ENCODE results near the gene JPH2.

Gene JPH2

GRCh38 chr20:44123251-44123650, 63.7 kb downstream of the JPH2 start:
- TF ChIP-seq SUZ12 (IDR thresholded peaks at IDR 0.05; ENCODE audit: extremely low read depth, insufficient read depth, insufficient read length): no peak
- no peak for TF ChIP-seq ZNF274 (IDR thresholded peaks at IDR 0.05; ENCODE audit: low read depth, low read length)
- TF ChIP-seq YY1 (IDR thresholded peaks at IDR 0.05; ENCODE audit: insufficient read depth, insufficient read length): no peak
- H3K4me1 ChIP-seq (ENCODE audit: insufficient read depth, insufficient read length): no peaks in the 10 kb centered on the region
- H3K9ac ChIP-seq (ENCODE audit: insufficient read length, low read depth): no peak overlapping the region
- H3K4me3 ChIP-seq (ENCODE audit: insufficient read length, low read depth): no peak overlapping the region
- no peak for DNase-seq (ENCODE audit: low read depth, low spot score)
- peaks cover 8% of the 10 kb centered on the region for H3K36me3 ChIP-seq (ENCODE audit: insufficient read depth, insufficient read length, low read length)
- H3K9me3 ChIP-seq (ENCODE audit: insufficient read depth, low read length): no peaks in the 10 kb centered on the region
- H3K27me3 ChIP-seq (ENCODE audit: insufficient read depth, insufficient read length): no peaks in the 10 kb centered on the region

GRCh38 chr20:44120676-44121425, 66.1 kb downstream of the JPH2 start:
- no peak for DNase-seq (ENCODE audit: low read depth, low spot score)
- no peaks in the 10 kb centered on the region for H3K27me3 ChIP-seq (ENCODE audit: insufficient read depth, insufficient read length)
- peaks cover 3% of the 10 kb centered on the region for H3K4me1 ChIP-seq (ENCODE audit: insufficient read depth, insufficient read length)
- no peak overlapping the region for H3K9ac ChIP-seq (ENCODE audit: insufficient read length, low read depth)
- no peak for TF ChIP-seq YY1 (IDR thresholded peaks at IDR 0.05; ENCODE audit: insufficient read depth, insufficient read length)
- no peak for TF ChIP-seq SUZ12 (IDR thresholded peaks at IDR 0.05; ENCODE audit: extremely low read depth, insufficient read depth, insufficient read length)
- no peak for TF ChIP-seq ZNF274 (IDR thresholded peaks at IDR 0.05; ENCODE audit: low read depth, low read length)
- H3K4me3 ChIP-seq (ENCODE audit: insufficient read length, low read depth): no peak overlapping the region
- H3K36me3 ChIP-seq (ENCODE audit: insufficient read depth, insufficient read length, low read length): peaks cover 13% of the 10 kb centered on the region
- H3K9me3 ChIP-seq (ENCODE audit: insufficient read depth, low read length): no peaks in the 10 kb centered on the region

DNA sequence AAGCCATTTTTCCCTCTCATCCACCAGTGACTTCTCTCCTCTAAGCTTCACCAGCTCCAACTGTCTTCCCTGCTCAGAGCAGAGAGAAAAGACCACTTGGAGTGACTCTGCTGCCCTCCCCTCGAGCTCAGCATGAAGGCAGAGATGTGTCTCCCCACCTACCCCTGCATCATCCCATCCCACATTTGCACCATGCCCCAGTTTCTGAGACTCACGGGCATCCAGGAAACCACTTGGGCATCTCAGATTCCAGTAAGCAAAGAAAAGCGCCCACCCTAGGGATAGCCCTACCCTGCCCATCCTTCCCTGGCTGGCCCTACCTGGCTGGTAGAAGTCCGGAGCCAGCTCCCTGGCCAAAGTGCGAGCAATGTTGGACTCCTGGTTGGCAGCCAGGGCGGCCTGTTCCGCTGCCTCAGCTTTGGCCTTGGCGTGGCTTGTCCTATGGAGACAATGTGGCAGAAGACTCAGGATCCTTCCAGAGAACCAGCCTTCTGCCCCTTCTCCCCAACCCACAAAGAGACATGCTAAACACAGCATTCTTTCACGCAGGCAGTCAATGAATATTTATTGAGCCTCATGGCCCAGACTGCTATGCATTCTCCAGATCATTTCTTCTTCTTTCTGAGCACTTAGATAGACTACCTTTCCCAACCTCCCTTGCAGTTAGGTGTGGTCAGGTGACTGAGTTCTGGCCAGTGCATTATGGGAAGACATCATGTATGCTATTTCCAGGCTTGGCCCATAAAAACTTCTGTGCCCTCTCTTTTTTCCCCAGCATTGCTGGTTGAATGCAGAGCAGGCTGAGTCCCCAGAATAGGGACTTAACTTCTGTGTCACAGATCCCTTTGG, 68.6 kb downstream of the JPH2 start:
- H3K27me3 ChIP-seq (ENCODE audit: insufficient read depth, insufficient read length): no peaks in the 10 kb centered on the region
- H3K4me3 ChIP-seq (ENCODE audit: insufficient read length, low read depth): no peak overlapping the region
- no peak for DNase-seq (ENCODE audit: low read depth, low spot score)
- H3K36me3 ChIP-seq (ENCODE audit: insufficient read depth, insufficient read length, low read length): peaks cover 31% of the 10 kb centered on the region
- no peak overlapping the region for H3K9ac ChIP-seq (ENCODE audit: insufficient read length, low read depth)
- H3K9me3 ChIP-seq (ENCODE audit: insufficient read depth, low read length): no peaks in the 10 kb centered on the region
- peaks cover 7% of the 10 kb centered on the region for H3K4me1 ChIP-seq (ENCODE audit: insufficient read depth, insufficient read length)
- no peak for TF ChIP-seq YY1 (IDR thresholded peaks at IDR 0.05; ENCODE audit: insufficient read depth, insufficient read length)
- no peak for TF ChIP-seq SUZ12 (IDR thresholded peaks at IDR 0.05; ENCODE audit: extremely low read depth, insufficient read depth, insufficient read length)
- TF ChIP-seq ZNF274 (IDR thresholded peaks at IDR 0.05; ENCODE audit: low read depth, low read length): no peak

DNA sequence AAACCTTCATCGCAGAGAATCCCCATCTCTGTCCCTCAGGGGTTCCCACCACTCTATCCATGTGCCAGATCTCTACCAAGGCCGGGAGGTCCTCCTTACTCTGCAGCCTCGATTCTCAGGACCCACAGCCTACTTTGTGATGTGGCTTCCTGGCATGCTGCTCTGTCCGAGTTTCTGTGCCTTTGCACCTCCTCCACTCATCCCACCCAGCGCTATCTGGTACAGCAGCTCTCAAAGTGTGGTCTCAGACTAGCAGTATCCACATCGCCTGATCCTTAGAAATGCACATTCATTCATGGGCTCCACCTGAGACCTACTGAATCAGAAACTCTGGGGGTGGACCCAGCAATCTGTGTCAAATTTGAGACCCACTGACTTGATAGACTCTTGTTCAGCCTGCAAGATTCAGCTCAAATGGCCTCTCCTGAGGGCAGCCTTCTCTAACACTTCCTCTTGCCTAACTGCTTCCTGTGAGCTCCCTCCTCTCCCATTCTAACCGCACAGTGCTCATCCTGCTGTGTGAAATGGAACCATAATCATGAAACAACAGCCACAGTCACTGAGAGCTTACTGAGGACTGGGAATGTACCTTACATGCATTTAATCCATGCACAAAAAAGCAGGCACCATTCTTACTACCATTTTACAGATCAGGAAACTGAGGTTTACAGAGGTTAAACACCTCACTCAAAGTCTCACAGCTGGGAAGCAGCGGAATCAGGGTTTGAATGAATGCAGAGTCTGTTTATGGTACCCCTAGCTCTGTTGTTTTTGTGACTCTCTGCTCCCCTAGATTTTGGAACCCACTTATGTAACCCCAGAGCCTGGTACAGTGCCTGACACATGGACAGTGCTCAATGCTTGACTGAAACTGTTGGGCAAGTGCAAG, 69.4 kb downstream of the JPH2 start:
- Histone ChIP-seq H3K36me3 (ENCODE audit: insufficient read depth, insufficient read length, low read length) (peaks cover 34% of the 10 kb centered on the region), H3K27me3 (ENCODE audit: insufficient read depth, insufficient read length) (no peaks in the 10 kb centered on the region), H3K9ac (ENCODE audit: insufficient read length, low read depth) (no peak overlapping the region), H3K9me3 (ENCODE audit: insufficient read depth, low read length) (no peaks in the 10 kb centered on the region), H3K4me3 (ENCODE audit: insufficient read length, low read depth) (no peak overlapping the region), H3K4me1 (ENCODE audit: insufficient read depth, insufficient read length) (peaks cover 14% of the 10 kb centered on the region)
- TF ChIP-seq ZNF274 (IDR thresholded peaks at IDR 0.05; ENCODE audit: low read depth, low read length): no peak
- TF ChIP-seq SUZ12 (IDR thresholded peaks at IDR 0.05; ENCODE audit: extremely low read depth, insufficient read depth, insufficient read length): no peak
- TF ChIP-seq YY1 (IDR thresholded peaks at IDR 0.05; ENCODE audit: insufficient read depth, insufficient read length): no peak
- no peak for DNase-seq (ENCODE audit: low read depth, low spot score)

GRCh38 chr20:44115762-44116644, 71.0 kb downstream of the JPH2 start:
- H3K27me3 ChIP-seq (ENCODE audit: insufficient read depth, insufficient read length): no peaks in the 10 kb centered on the region
- DNase-seq (ENCODE audit: low read depth, low spot score): no peak

GRCh38 chr20:44115181-44115580, 71.8 kb downstream of the JPH2 start:
- Histone ChIP-seq H3K4me3 (ENCODE audit: insufficient read length, low read depth) (no peak overlapping the region), H3K27me3 (ENCODE audit: insufficient read depth, insufficient read length) (no peaks in the 10 kb centered on the region), H3K9ac (ENCODE audit: insufficient read length, low read depth) (no peak overlapping the region), H3K4me1 (ENCODE audit: insufficient read depth, insufficient read length) (peaks cover 21% of the 10 kb centered on the region), H3K9me3 (ENCODE audit: insufficient read depth, low read length) (no peaks in the 10 kb centered on the region), H3K36me3 (ENCODE audit: insufficient read depth, insufficient read length, low read length) (peaks cover 36% of the 10 kb centered on the region)
- no peak for TF ChIP-seq ZNF274 (IDR thresholded peaks at IDR 0.05; ENCODE audit: low read depth, low read length)
- TF ChIP-seq YY1 (IDR thresholded peaks at IDR 0.05; ENCODE audit: insufficient read depth, insufficient read length): no peak
- no peak for TF ChIP-seq SUZ12 (IDR thresholded peaks at IDR 0.05; ENCODE audit: extremely low read depth, insufficient read depth, insufficient read length)
- no peak for DNase-seq (ENCODE audit: low read depth, low spot score)

More at GRCh38 chr20:44115762-44116644, 71.0 kb downstream of the JPH2 start:
- H3K9ac ChIP-seq (ENCODE audit: insufficient read length, low read depth): no peak overlapping the region
- peaks cover 36% of the 10 kb centered on the region for H3K36me3 ChIP-seq (ENCODE audit: insufficient read depth, insufficient read length, low read length)
- no peak for TF ChIP-seq ZNF274 (IDR thresholded peaks at IDR 0.05; ENCODE audit: low read depth, low read length)
- no peak for TF ChIP-seq SUZ12 (IDR thresholded peaks at IDR 0.05; ENCODE audit: extremely low read depth, insufficient read depth, insufficient read length)
- no peak for TF ChIP-seq YY1 (IDR thresholded peaks at IDR 0.05; ENCODE audit: insufficient read depth, insufficient read length)
- no peaks in the 10 kb centered on the region for H3K9me3 ChIP-seq (ENCODE audit: insufficient read depth, low read length)
- H3K4me1 ChIP-seq (ENCODE audit: insufficient read depth, insufficient read length): peaks cover 21% of the 10 kb centered on the region
- H3K4me3 ChIP-seq (ENCODE audit: insufficient read length, low read depth): no peak overlapping the region

Measured in NT2/D1 (cell line).